Liver (tissue), 9 donors: ENCODE measurements around the gene TMEM45A. TPM values are rescaled to one million over a fixed set of nuclear protein-coding genes. Genes with fewer than 3 reads are reported as not detected.
A peak's percentile ranks its signal among the peaks of the same experiment; 100 is the strongest.

Experiments
- DNase-seq: peaks from one replicate; pipeline ENCODE4 v3.0.0-alpha.2; 2017; ENCODE audit warnings: low spot score
- H3K27ac ChIP-seq, 2 donors: one replicate each; pipeline ENCODE4 v1.7.0; 2013; ENCODE audit warnings: inconsistent platforms in 2 of 2, low read length in 2 of 2, control low read depth in 1 of 2, low read depth in 1 of 2, mild to moderate bottlenecking in 1 of 2
- H3K27me3 ChIP-seq, 4 donors: one replicate each; pipeline versions ENCODE4 v1.6.1 to v1.7.0; 2013; ENCODE audit warnings: low read length in 3 of 4, inconsistent platforms in 1 of 4, mild to moderate bottlenecking in 1 of 4, moderate library complexity in 1 of 4; ENCODE audit not compliant: control insufficient read depth in 4 of 4, insufficient read depth in 4 of 4
- H3K36me3 ChIP-seq, 4 donors: one replicate each; pipeline versions ENCODE4 v1.6.1 to v1.7.0; 2013; ENCODE audit warnings: low read length in 3 of 4, mild to moderate bottlenecking in 3 of 4, low read depth in 1 of 4, moderate library complexity in 1 of 4; ENCODE audit not compliant: control insufficient read depth in 4 of 4, insufficient read depth in 3 of 4
- H3K4me1 ChIP-seq, 4 donors: one replicate each; pipeline versions ENCODE4 v1.6.1 to v1.7.0; 2013; ENCODE audit warnings: low read length in 3 of 4, mild to moderate bottlenecking in 3 of 4, moderate library complexity in 1 of 4; ENCODE audit not compliant: control insufficient read depth in 4 of 4, insufficient read depth in 4 of 4
- H3K4me3 ChIP-seq, 3 donors: one replicate each; pipeline versions ENCODE4 v1.6.1 to v1.7.0; 2013; ENCODE audit warnings: low read length in 3 of 3, control low read depth in 1 of 3, low read depth in 1 of 3, mild to moderate bottlenecking in 1 of 3
- H3K9ac ChIP-seq, 2 donors: one replicate each; pipeline ENCODE4 v1.7.0; 2013; ENCODE audit warnings: low read length in 2 of 2, mild to moderate bottlenecking in 2 of 2, moderate library complexity in 2 of 2, control low read depth in 1 of 2, low read depth in 1 of 2
- H3K9me3 ChIP-seq, 4 donors: one replicate each; pipeline versions ENCODE4 v1.6.1 to v1.7.0; 2013; ENCODE audit warnings: low read length in 3 of 4; ENCODE audit not compliant: control insufficient read depth in 4 of 4
- ATF3 ChIP-seq: IDR thresholded peaks from 2 replicates; pipeline ENCODE4 v1.6.1; 2016; ENCODE audit warnings: antibody characterized with exemption
- EGR1 ChIP-seq, 2 donors: IDR thresholded peaks; 2 replicates each; pipeline ENCODE4 v1.6.1; 2016 to 2018; ENCODE audit warnings: antibody characterized with exemption in 2 of 2, low read depth in 2 of 2
- FOXA1 ChIP-seq: IDR thresholded peaks from 2 replicates; pipeline ENCODE4 v1.6.1; 2016; ENCODE audit warnings: antibody characterized with exemption
- FOXA2 ChIP-seq: IDR thresholded peaks from 2 replicates; pipeline ENCODE4 v1.6.1; 2016; ENCODE audit warnings: antibody characterized with exemption
- GABPA ChIP-seq, 2 donors: IDR thresholded peaks in 1 of 2; conservative IDR thresholded peaks in 1 of 2; 2 replicates each; pipeline ENCODE4 v1.6.1; 2016; ENCODE audit warnings: antibody characterized with exemption in 2 of 2, mild to moderate bottlenecking in 1 of 2, moderate library complexity in 1 of 2
- HNF4A ChIP-seq, 2 donors: conservative IDR thresholded peaks; 2 replicates each; pipeline ENCODE4 v1.6.1; 2016; ENCODE audit warnings: antibody characterized with exemption in 2 of 2, mild to moderate bottlenecking in 2 of 2
- HNF4G ChIP-seq: IDR thresholded peaks from 2 replicates; pipeline ENCODE4 v1.6.1; 2016; ENCODE audit warnings: antibody characterized with exemption
- JUND ChIP-seq, 2 donors: IDR thresholded peaks; 2 replicates each; pipeline ENCODE4 v1.6.1; 2016; ENCODE audit warnings: antibody characterized with exemption in 2 of 2
- NR2F2 ChIP-seq: IDR thresholded peaks from 2 replicates; pipeline ENCODE4 v1.6.1; 2016; ENCODE audit warnings: antibody characterized with exemption
- RAD21 ChIP-seq, 2 donors: IDR thresholded peaks; 2 replicates each; pipeline ENCODE4 v1.6.1; 2016; ENCODE audit warnings: antibody characterized with exemption in 2 of 2, mild to moderate bottlenecking in 2 of 2
- REST ChIP-seq: IDR thresholded peaks from 2 replicates; pipeline ENCODE4 v1.6.1; 2016; ENCODE audit warnings: antibody characterized with exemption, mild to moderate bottlenecking
- RXRA ChIP-seq, 2 donors: IDR thresholded peaks; 2 replicates each; pipeline ENCODE4 v1.6.1; 2017 to 2018; ENCODE audit warnings: antibody characterized with exemption in 2 of 2, mild to moderate bottlenecking in 1 of 2
- SP1 ChIP-seq: IDR thresholded peaks from 2 replicates; pipeline ENCODE4 v1.6.1; 2018; ENCODE audit warnings: antibody characterized with exemption, mild to moderate bottlenecking
- TAF1 ChIP-seq: conservative IDR thresholded peaks from 2 replicates; pipeline ENCODE4 v1.6.1; 2016; ENCODE audit warnings: antibody characterized with exemption, mild to moderate bottlenecking
- YY1 ChIP-seq: IDR thresholded peaks from 2 replicates; pipeline ENCODE4 v1.6.1; 2016; ENCODE audit warnings: antibody characterized with exemption, mild to moderate bottlenecking
- WGBS: extraction: QIAGEN DNeasy Blood & Tissue Kit; methylation state at CpG from one replicate; pipeline ENCODE4 v1.1.7; 2013; 5-methylcytosine and 5-hydroxymethylcytosine counted together
- polyA plus RNA-seq, 2 donors: library from polyadenylated mRNA; stranded (reverse) in 1 of 2; unstranded in 1 of 2; fragments of 200-250 nt in 1 of 2; fragments of >200 nt in 1 of 2; fragmentation: Nextera tagmentation in 1 of 2; extraction: Ambion mirVana in 1 of 2; gene quantifications; one replicate each; pipeline versions ENCODE4 v1.2.1 to v1.2.3, GENCODE V29; 2013 to 2015
- total RNA-seq, 2 donors: library from RNA; depleted of rRNA; stranded (reverse); fragments of >200 nt; gene quantifications; one replicate each; pipeline ENCODE4 v1.2.3, GENCODE V29; 2014
- TF ChIP-seq, protein P1 (sequence below): IDR thresholded peaks from 2 replicates; pipeline ENCODE4 v1.6.1; 2016; ENCODE audit warnings: antibody characterized with exemption
- TF ChIP-seq, protein P2 (sequence below): IDR thresholded peaks from 2 replicates; pipeline ENCODE4 v1.6.1; 2016; ENCODE audit warnings: antibody characterized with exemption
- donor health status: healthy.
- donor health status: healthy.
- donor health status: healthy.
- donor health status: healthy.
- donor health status: healthy.

Gene TMEM45A
- total and polyA plus RNA-seq, 4 donors = 7.1 to 65.8 (median 45.1) TPM

- no peak for TF ChIP-seq REST
- TF ChIP-seq RXRA (IDR thresholded peaks at IDR 0.05) = no peak
- no peak for TF ChIP-seq HNF4A (conservative IDR thresholded peaks at IDR 0.05)
These were observed 24.9 kb downstream of the TMEM45A start (continued) for GRCh38 chr3:100517276-100517675.

DNA sequence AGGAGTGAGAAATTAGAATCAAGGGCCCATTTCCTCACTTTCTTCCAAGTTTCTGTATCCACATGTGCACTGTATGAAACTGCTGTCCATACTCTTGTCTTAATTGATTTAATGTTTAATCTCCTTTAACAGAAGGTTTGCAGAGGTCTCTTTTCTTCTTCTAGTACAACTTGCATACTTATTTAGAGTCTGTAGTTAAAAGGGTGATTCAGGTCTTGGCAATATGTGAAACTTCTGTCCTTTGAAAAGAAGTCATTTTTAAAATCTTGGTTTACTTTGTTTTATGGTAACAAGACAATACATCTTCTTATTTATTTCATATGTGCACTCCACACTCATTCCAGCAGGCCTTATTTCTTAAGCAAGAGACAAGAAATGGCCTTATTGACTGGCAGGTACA lies 25.8 kb downstream of the TMEM45A start:
- Histone ChIP-seq H3K9ac (no peak overlapping the region), H3K27me3 (no peaks in the 10 kb centered on the region), H3K4me1 (peaks cover 0 to 36% (median 9%) of the 10 kb centered on the region in 4 donors), H3K4me3 (no peak overlapping the region), H3K9me3 (no peaks in the 10 kb centered on the region), H3K36me3 (peaks cover 0 to 2% (median 0%) of the 10 kb centered on the region in 4 donors), H3K27ac (peak overlapping the region; percentile 37 to 95)
- TF ChIP-seq EGR1 (IDR thresholded peaks at IDR 0.05; ENCODE audit: low read depth in 2 of 2) = no peak
- TF ChIP-seq SP1 = no peak
- TF ChIP-seq RAD21 (IDR thresholded peaks at IDR 0.05) = no peak
- no peak for TF ChIP-seq TAF1
- TF ChIP-seq REST = no peak
- no peak for TF ChIP-seq YY1
- no peak for TF ChIP-seq HNF4G
- TF ChIP-seq RXRA (IDR thresholded peaks at IDR 0.05) = no peak
- TF ChIP-seq, protein P1, sequence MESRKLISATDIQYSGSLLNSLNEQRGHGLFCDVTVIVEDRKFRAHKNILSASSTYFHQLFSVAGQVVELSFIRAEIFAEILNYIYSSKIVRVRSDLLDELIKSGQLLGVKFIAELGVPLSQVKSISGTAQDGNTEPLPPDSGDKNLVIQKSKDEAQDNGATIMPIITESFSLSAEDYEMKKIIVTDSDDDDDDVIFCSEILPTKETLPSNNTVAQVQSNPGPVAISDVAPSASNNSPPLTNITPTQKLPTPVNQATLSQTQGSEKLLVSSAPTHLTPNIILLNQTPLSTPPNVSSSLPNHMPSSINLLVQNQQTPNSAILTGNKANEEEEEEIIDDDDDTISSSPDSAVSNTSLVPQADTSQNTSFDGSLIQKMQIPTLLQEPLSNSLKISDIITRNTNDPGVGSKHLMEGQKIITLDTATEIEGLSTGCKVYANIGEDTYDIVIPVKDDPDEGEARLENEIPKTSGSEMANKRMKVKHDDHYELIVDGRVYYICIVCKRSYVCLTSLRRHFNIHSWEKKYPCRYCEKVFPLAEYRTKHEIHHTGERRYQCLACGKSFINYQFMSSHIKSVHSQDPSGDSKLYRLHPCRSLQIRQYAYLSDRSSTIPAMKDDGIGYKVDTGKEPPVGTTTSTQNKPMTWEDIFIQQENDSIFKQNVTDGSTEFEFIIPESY = no peak
- no peak for TF ChIP-seq FOXA2
- no peak for DNase-seq

DNA sequence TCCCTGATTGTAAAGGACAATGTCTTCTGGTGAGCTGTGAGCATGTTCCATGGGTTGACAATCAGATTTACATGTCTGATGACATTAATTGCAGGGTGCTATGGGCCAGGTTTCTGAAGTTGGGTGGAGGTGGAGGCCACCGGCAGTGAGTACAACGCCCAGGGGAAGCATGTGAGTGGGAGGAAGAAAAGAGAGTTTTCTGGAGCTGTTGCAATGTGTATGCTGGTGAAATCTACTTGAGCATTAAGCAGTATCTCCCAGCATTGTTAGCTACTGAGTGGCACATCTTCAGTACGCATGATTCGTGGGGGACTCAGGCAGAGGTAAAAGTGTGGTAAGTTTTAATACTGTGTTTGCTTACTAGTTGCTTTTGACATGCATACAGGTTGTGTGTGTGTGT lies 26.6 kb downstream of the TMEM45A start:
- Histone ChIP-seq H3K27me3 (no peaks in the 10 kb centered on the region), H3K9ac (peak overlapping the region in 1 of 2 donors; percentile 12), H3K36me3 (peaks cover 0 to 2% (median 0%) of the 10 kb centered on the region in 4 donors), H3K9me3 (no peaks in the 10 kb centered on the region), H3K4me3 (no peak overlapping the region), H3K27ac (peak overlapping the region; percentile 37 to 95), H3K4me1 (peaks cover 0 to 39% (median 10%) of the 10 kb centered on the region in 4 donors)
- no peak for DNase-seq
- 83% methylated on average over 4 of the region's 4 CpGs for WGBS
- TF ChIP-seq RXRA (IDR thresholded peaks at IDR 0.05) = no peak
- no peak for TF ChIP-seq FOXA1
- TF ChIP-seq RAD21 (IDR thresholded peaks at IDR 0.05) = no peak
- TF ChIP-seq, protein P2, sequence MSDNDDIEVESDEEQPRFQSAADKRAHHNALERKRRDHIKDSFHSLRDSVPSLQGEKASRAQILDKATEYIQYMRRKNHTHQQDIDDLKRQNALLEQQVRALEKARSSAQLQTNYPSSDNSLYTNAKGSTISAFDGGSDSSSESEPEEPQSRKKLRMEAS = no peak
- TF ChIP-seq YY1 = no peak
- TF ChIP-seq TAF1 = no peak
- TF ChIP-seq ATF3 = no peak
- TF ChIP-seq JUND (IDR thresholded peaks at IDR 0.05) = no peak
- TF ChIP-seq GABPA (IDR thresholded peaks at IDR 0.05 in 1 of 2, conservative IDR thresholded peaks at IDR 0.05 in 1 of 2) = no peak
- TF ChIP-seq HNF4G = no peak
- TF ChIP-seq FOXA2 = no peak
- no peak for TF ChIP-seq NR2F2
- no peak for TF ChIP-seq EGR1 (IDR thresholded peaks at IDR 0.05; ENCODE audit: low read depth in 2 of 2)
- TF ChIP-seq, protein P1 = no peak
- no peak for TF ChIP-seq HNF4A (conservative IDR thresholded peaks at IDR 0.05)
